ENCODE results near the gene AHI1.
"Not testable (repeated sequence)": the region's sequence is repeated elsewhere in the genome, so short reads cannot be mapped to it uniquely, and the experiment has no call there.

Gene AHI1

DNA sequence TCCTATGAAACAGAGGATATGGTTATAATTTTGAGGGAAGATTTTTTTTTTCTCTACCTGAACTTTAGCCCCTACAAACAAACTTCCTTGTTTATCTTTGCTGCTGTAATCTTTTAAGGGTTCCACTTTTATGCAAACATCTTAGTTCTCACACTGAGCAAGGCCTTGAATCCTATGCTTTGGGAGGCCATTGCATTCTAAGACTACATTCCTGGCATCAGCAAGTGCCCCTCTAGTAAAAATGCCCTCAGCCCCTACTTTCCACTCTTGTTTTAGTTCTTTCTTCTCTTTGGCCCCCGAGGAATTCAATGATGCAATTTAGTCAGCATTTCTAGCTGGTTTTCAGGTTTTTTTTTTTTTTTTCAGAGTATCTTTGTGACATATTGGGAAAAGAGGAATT, 8.1 kb upstream of the AHI1 start:
- FAIRE-seq = no peak

DNA sequence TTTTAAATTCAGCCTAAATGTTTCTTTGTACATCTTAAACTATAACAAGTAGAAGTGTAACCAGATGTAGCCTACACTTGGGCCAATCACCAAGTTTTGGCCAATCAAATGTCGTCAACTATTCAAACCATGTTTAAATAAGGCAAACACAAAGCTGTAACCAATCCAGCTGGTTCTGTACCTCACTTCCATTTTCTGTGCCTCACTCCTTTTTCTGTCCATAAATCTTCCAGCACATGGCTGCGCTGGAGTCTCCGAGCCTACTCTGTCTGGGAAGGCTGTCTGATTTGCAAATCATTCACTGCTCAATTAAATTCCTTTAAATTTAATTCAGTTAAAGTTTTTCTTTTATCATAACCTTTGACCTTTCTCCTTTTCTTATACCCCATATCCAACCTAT, 7.7 kb upstream of the AHI1 start:
- FAIRE-seq = no peak

DNA sequence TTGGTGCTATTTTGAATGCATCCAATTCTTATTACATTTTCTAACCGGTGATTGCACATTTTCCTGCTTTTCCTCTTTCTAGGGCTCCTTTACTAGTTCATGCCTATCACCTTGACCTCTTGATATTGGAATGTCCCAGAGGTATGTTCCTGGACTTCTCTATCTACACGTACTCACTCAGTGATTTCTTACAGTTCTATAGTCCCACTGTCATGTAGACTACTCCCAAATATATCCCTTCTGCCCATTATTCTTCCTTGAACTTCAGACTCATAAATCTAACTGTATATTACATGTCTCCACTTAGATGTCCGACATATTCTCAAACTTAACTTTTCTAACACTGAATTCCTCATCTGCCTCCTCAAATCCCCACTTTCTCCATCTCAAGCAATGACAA, 7.2 kb upstream of the AHI1 start:
- FAIRE-seq = no peak

DNA sequence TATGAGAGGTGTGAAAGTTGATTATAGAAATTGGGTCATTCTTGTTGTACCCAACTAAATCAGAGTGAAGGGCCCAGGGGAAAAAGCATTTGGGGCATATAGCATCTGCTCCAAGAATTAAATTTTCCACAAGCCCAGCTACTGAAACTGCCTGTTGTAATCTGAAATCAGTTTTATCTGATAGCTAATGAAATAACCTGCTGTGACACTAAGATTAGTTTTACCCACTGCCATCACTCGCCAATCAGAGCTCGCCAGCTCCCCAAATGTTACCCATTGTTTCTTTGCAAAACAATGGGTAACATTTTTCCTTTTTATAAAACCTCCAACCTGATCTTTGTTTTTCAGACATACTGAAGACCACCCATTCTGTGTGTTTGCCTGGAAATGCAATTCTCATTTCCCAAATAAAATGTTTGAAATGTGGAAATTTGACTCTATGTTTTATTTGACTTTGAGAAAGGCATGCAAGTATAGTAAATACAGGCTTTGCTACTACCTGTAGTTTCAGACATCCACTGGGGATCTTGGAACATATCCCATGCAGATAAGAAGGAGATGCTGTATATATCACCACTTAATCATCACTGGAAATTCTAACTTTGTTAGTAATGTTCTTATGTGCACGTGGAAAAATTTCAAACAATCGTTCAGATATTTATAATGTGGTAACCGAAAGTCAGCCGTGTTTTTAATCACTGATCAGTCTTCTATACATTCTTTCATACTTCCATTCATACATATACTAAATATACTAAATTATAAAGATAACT, 6.3 kb upstream of the AHI1 start:
- FAIRE-seq = peak; percentile 58

- FAIRE-seq = no peak
Observed at GRCh38 chr6:135499441-135500340, 2.2 kb upstream of the AHI1 start.

DNA sequence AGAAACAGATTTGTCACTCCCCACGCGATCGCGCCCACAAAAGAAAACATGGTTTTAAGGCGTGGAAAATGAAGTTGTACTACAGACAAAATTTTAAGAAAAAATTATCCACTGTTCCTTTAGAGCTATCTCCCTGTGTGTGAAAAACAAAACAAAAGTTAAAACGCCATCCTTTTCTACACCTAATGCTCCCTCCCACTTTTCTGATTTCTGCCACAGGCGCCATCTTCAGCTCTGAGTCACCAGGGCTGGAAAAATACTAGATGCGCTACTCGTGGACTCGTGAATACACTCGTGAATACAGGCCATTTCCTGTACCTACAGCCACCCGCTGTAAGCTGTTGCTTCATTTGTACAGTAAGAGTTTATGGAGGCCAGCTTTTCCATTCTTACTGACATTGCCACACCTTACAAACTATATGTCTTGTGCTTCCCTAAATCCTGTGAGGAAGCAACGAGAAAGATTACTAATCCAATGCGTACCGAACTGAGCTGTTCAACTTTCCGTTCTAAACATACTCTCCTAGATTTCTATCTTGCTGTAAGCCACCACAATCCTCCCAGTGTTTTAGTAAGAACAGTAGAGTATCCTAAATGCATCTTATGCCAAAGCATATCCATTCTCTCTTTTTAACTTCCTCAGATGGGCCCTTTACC, 773 bp upstream of the AHI1 start:
- FAIRE-seq = peak; percentile 91

- peak; percentile 33 for FAIRE-seq
Observed at GRCh38 chr6:135496800-135497411, 634 bp downstream of the AHI1 start.

DNA sequence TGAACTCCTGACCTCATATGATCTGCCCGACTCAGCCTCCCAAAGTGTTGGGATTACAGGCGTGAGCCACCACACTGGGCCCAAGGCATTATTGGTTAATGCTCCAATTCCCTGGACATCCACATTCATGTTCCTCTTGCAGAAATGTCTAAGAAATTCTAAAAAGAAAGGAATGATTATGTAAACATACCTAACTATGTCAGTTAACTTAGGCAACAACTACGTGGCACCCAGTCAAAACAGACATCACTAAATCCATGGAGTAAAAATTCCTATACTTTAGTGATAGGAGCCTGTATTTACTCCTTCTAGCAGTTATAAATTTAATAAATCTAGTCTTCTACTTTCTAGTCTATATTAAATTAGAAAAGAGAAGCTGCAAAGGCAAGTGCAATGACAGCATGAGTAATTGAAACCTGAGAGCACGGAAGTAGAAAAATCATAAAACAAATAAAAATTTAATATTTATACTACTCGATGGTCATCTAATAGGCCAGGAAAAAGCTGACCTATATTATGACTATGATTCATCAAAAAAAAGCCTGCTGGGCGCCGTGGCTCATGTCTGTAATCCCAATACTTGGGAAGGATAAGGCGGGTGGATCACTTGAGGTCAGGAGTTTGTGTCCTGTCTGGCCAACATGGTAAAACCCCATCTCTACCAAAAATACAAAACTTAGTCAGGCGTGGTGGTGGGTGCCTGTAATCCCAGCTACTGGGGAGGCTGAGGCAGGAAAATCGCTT, 4.2 kb downstream of the AHI1 start:
- no peak for FAIRE-seq

GRCh38 chr6:135490381-135490780, 7.2 kb downstream of the AHI1 start:
- no peak for FAIRE-seq

DNA sequence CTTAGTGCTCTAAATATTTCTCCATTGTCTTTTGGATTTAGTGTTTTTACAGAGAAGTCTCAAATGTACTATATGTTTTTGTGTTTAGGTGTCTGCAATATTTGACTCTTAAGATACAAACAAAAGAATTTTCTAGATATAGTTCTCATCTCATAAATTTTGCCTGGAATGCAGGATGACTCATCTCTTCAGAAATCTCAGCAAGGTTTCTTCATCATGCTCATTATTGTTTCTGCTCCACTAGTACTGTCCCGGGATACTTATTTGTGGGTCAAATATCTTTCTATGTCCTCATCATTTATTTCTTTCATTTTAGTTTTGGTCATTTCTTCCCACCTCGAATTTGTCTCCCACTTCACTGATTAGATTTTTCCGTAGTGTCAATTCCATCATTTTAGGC, 9.5 kb downstream of the AHI1 start:
- FAIRE-seq = peak; percentile 51

DNA sequence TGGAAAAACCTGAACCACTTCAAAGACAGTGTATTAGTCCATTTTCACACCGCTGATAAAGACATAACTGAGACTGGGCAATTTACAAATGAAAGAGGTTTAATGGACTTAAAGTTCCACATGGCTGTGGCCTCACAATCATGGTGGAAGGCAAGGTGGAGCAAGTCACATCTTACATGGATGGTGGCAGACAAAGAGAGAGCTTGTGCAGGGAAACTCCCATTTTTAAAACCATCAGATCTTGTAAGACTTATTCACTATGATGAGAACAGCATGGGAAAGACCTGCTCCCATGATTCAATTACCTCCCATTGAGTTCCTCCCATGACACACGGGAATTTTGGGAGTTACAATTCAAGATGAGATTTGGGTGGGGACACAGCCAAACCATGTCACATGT, 13.6 kb downstream of the AHI1 start:
- FAIRE-seq = not testable (repeated sequence)

- peak; percentile 87 for FAIRE-seq
Observed at GRCh38 chr6:135481783-135482369, 15.7 kb downstream of the AHI1 start.

DNA sequence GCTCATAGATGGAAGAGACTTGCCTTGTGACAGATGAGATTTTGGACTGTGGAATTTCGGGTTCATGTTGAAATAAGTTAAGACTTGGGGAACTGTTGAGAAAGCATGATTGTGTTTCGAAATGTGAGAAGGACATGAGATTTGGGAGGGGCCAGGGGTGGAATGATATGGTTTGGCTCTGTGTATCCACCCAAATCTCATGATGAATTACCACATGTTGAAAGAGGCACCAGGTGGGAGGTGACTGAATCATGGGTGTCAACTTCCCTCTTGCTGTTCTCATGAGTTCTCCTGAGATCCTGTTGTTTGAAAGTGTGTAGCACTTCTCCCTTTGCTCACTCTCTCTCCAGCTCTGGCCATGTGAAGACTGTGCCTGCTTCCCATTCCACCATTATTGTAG, 17.9 kb downstream of the AHI1 start:
- FAIRE-seq = no peak

- no peak for FAIRE-seq
Observed at GRCh38 chr6:135478626-135479025, 18.9 kb downstream of the AHI1 start.

DNA sequence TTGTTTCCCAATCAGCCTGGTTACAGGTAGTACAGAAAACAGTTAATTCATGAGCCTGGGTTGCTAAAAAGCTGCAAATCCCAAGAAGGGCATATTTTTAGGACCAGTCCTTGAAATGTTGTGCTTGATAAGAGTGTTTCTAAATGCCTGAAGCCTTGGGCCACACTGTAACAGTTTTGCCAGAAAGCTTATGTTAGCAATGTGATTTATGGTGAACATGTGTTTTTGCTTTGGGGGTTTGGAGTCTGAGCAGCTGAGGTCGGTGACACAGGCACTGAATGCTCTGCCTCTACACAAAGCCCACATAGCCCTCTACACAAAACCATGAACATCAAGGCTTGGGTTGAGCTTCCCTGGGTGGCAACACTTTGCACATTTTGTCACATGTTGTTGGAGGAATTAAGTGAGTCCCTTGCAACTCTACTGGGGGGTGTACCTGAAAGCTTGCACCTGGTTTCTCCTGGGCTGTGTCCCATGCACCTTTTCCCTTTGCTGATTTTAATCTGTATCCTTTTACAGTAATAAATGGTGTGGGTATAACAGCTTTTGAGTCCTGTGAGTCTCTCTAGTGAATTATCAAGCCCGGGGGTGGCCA, 22.2 kb downstream of the AHI1 start:
- no peak for FAIRE-seq

GRCh38 chr6:135474362-135474761, 23.2 kb downstream of the AHI1 start:
- FAIRE-seq = no peak

DNA sequence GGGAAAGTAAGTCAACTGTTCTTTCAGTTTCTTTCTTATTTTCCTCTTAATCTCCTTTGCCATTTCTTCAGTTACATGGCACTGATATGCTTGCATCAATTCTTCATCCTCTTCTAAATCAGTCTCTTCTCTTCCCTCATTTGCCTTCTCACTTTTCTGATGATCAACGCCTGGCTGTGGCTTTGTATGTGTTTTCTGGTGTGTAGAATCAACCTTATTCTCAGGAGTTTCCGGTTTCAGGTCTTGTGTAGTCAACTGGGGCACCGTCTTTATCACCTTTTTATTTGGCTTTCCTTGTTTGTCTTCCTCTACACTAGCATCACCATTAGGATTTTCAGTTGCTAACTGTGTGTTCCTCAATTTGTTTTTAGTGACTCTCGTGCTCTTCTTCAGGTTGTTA, 31.6 kb downstream of the AHI1 start:
- FAIRE-seq = peak; percentile 21

DNA sequence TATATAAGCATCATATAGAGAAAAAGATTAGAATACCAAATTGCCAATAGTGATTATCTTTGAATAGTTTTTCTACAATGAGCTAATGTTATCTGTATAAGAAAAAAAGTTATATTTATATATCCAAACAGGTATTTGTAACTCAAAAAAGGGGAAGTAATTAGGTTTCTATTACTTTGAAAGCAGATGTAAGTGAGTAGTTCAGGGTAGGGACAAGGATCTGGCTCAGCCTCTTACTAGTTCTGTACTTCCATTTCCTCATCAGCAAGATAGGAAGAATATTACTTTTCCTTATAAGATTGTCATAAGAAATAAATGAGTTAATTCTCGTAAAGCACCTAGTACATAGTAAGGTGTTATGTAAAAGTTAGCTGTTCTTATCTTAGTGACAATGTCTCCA, 32.2 kb downstream of the AHI1 start:
- FAIRE-seq = no peak

DNA sequence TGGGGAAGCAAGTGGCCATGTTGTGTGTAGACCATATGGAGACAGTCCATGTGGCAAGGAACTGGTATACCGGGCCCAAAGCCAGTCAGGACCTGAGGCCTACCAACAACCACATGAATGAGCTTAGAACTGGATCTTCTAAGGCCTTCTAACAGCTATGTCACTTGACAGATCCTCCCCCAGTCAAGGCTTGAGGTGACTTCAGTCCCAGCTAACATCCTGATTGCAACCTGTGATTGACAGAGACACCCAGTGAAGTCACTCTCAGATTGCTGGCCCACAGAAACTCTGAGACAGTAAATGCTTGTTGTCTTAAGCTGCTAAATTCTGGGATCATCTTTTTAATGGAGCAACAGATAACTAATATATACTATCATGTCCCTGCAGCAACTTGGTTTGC, 32.9 kb downstream of the AHI1 start:
- FAIRE-seq = no peak

DNA sequence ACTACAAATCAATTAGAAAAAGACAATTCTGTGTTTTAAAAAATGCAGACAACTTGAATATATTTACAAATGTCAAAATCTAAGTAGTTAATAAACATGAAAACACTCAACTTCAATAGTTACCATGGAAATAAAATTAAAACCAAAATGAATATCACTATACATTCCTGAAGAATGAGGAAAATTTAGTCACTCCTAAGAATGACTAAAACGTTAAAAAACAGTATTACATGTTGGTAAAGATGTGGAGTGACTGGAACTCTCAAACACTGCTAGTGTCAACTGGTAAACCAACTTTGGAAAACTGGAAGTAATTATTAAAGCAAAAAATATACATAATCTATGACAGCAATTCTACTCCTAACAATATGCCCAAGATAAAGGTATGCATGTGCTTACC, 36.3 kb downstream of the AHI1 start:
- no peak for FAIRE-seq

GRCh38 chr6:135458051-135458450, 39.5 kb downstream of the AHI1 start:
- no peak for FAIRE-seq

Data from islet of Langerhans (tissue), 1 donor.